SK-N-SH (cell line): ENCODE results near the gene LRFN4. TPM values are rescaled to one million over a fixed set of nuclear protein-coding genes. Genes with fewer than 3 reads are reported as not detected.

Source experiments
- CTCF ChIA-PET: fragments of 300-600, 350-600 bp; formaldehyde crosslinking; extraction: SDS; loops from one replicate; lab custom pipeline; 2021; lab: Yijun Ruan, JAX
- POLR2A ChIA-PET: fragments of 350-600 bp; sonication (Branson Sonifier 250); formaldehyde crosslinking; extraction: SDS; loops from one replicate; lab custom pipeline; 2020; ENCODE audit warnings: antibody characterized with exemption, inconsistent platforms; lab: Yijun Ruan, JAX
- DNase-seq: peaks from one replicate; pipeline ENCODE4 v3.0.0; 2012
- H2AFZ ChIP-seq: fragments of 200-600 bp; sonication (generic); 2 replicates; pipeline ENCODE4 v1.8.1; 2016; ENCODE audit warnings: antibody characterized with exemption, mild to moderate bottlenecking, low read depth
- H3F3A ChIP-seq: fragments of 200-600 bp; sonication (generic); replicated peaks from 2 replicates; pipeline ENCODE3; 2016; ENCODE audit warnings: antibody characterized with exemption, mild to moderate bottlenecking; ENCODE audit not compliant: insufficient read depth
- H3K27ac ChIP-seq, 2 experiments: fragments of 200-500 bp in 1 of 2; fragments of 200-600 bp in 1 of 2; sonication (Bioruptor generic) in 1 of 2; sonication (generic), shearing (Covaris generic) in 1 of 2; 2 replicates each; pipeline versions ENCODE4 v1.5.1 to v1.6.1; 2014 to 2016; ENCODE audit warnings: low read depth in 2 of 2, inconsistent platforms in 1 of 2, low read length in 1 of 2, mild to moderate bottlenecking in 1 of 2, mixed read lengths in 1 of 2
- H3K27me3 ChIP-seq: fragments of 200-600 bp; sonication (generic), shearing (Covaris generic); 2 replicates; pipeline ENCODE4 v1.6.1; 2016; ENCODE audit warnings: mixed run types; ENCODE audit not compliant: insufficient read depth
- H3K36me3 ChIP-seq, 2 experiments: fragments of 200-500 bp in 1 of 2; fragments of 200-600 bp in 1 of 2; sonication (Bioruptor generic) in 1 of 2; sonication (generic) in 1 of 2; replicated peaks in 1 of 2; 2 replicates each; pipeline versions ENCODE3 to v1.5.1; 2014 to 2016; ENCODE audit warnings: low read length in 1 of 2, mild to moderate bottlenecking in 1 of 2; ENCODE audit not compliant: insufficient read depth in 2 of 2, control insufficient read depth in 1 of 2
- H3K4me1 ChIP-seq, 2 experiments: fragments of 200-500 bp in 1 of 2; fragments of 200-600 bp in 1 of 2; sonication (Bioruptor generic) in 1 of 2; sonication (generic), shearing (Covaris generic) in 1 of 2; 2 replicates each; pipeline versions ENCODE4 v1.5.1 to v1.6.1; 2014 to 2016; ENCODE audit warnings: low read depth in 1 of 2, low read length in 1 of 2, mixed run types in 1 of 2; ENCODE audit not compliant: insufficient read depth in 2 of 2, control insufficient read depth in 1 of 2
- H3K4me2 ChIP-seq: fragments of 200-600 bp; sonication (generic), shearing (Covaris generic); 2 replicates; pipeline ENCODE4 v1.6.1; 2017; ENCODE audit warnings: mixed run types
- H3K4me3 ChIP-seq, 2 experiments: fragments of 200-500 bp in 1 of 2; fragments of 200-600 bp in 1 of 2; sonication (Bioruptor generic) in 1 of 2; sonication (generic), shearing (Covaris generic) in 1 of 2; 2 replicates each; pipeline versions ENCODE4 v1.5.1 to v1.8.1; 2014 to 2016; ENCODE audit warnings: low read depth in 2 of 2, inconsistent platforms in 1 of 2, low read length in 1 of 2, mild to moderate bottlenecking in 1 of 2, mixed read lengths in 1 of 2, moderate library complexity in 1 of 2
- H3K79me2 ChIP-seq: fragments of 200-600 bp; sonication (generic); 2 replicates; pipeline ENCODE4 v1.8.1; 2017; ENCODE audit warnings: mild to moderate bottlenecking; ENCODE audit not compliant: insufficient read depth
- H3K9ac ChIP-seq: fragments of 200-600 bp; sonication (generic); 2 replicates; pipeline ENCODE4 v1.6.1; 2017; ENCODE audit warnings: mixed run types
- H3K9me2 ChIP-seq: fragments of 200-600 bp; sonication (generic); 2 replicates; pipeline ENCODE4 v1.6.1; 2017; ENCODE audit warnings: mixed run types
- H3K9me3 ChIP-seq: fragments of 200-600 bp; sonication (generic); 2 replicates; pipeline ENCODE4 v1.6.1; 2017; ENCODE audit warnings: mixed run types, mild to moderate bottlenecking, moderate library complexity
- H4K20me1 ChIP-seq: fragments of 200-600 bp; sonication (generic); 2 replicates; pipeline ENCODE4 v1.6.1; 2017; ENCODE audit warnings: mild to moderate bottlenecking, mixed run types; ENCODE audit not compliant: insufficient read depth
- EZH2phosphoT487 ChIP-seq: fragments of 200-600 bp; sonication (generic); IDR thresholded peaks from 2 replicates; pipeline ENCODE4 v1.6.1; 2017; ENCODE audit warnings: low read depth, mixed run types, mild to moderate bottlenecking, antibody characterized with exemption, moderate library complexity, borderline replicate concordance
- FOXJ3 ChIP-seq: sonication (generic); formaldehyde crosslinking; IDR thresholded peaks from 2 replicates; pipeline ENCODE4 v1.5.1; 2020; ENCODE audit warnings: mild to moderate bottlenecking, missing genetic modification reagents
- GABPA ChIP-seq: IDR thresholded peaks from 2 replicates; pipeline ENCODE4 v1.4.0; 2012; ENCODE audit warnings: low read depth, mild to moderate bottlenecking
- GATA2 ChIP-seq: sonication (generic); formaldehyde crosslinking; IDR thresholded peaks from 2 replicates; pipeline ENCODE4 v1.5.0; 2020; ENCODE audit warnings: mild to moderate bottlenecking, missing genetic modification reagents
- IRF3 ChIP-seq: fragments of 150-350 bp; IDR thresholded peaks from 2 replicates; pipeline ENCODE4 v1.6.1; 2016; ENCODE audit warnings: mild to moderate bottlenecking, low read depth, low read length
- MAX ChIP-seq: IDR thresholded peaks from 2 replicates; pipeline ENCODE4 v1.4.0; 2012; ENCODE audit warnings: low read depth
- MXI1 ChIP-seq: IDR thresholded peaks from 2 replicates; pipeline ENCODE4 v1.6.1; 2012; ENCODE audit warnings: mild to moderate bottlenecking, low read depth, low read length, improper control_type of control experiment
- NFIC ChIP-seq: IDR thresholded peaks from 2 replicates; pipeline ENCODE4 v1.4.0; 2012; ENCODE audit warnings: borderline replicate concordance
- RAD21 ChIP-seq: IDR thresholded peaks from 2 replicates; pipeline ENCODE4 v1.6.1; 2012; ENCODE audit warnings: mild to moderate bottlenecking, low read length
- RCOR1 ChIP-seq: fragments of 150-350 bp; IDR thresholded peaks from 2 replicates; pipeline ENCODE4 v1.6.1; 2017; ENCODE audit warnings: antibody characterized with exemption, low read length
- SIN3A ChIP-seq: IDR thresholded peaks from 2 replicates; pipeline ENCODE4 v1.6.1; 2012; ENCODE audit warnings: low read depth, mild to moderate bottlenecking, low read length, moderate library complexity, borderline replicate concordance
- TAF1 ChIP-seq: IDR thresholded peaks from 2 replicates; pipeline ENCODE4 v1.6.1; 2012; ENCODE audit warnings: low read depth, mild to moderate bottlenecking, low read length, moderate library complexity, borderline replicate concordance
- TCF12 ChIP-seq: IDR thresholded peaks from 2 replicates; pipeline ENCODE4 v1.4.0; 2012
- TEAD4 ChIP-seq: IDR thresholded peaks from 2 replicates; pipeline ENCODE4 v1.4.0; 2012; ENCODE audit warnings: mild to moderate bottlenecking, borderline replicate concordance; ENCODE audit not compliant: insufficient read depth
- WGBS: methylation state at CpG from one replicate; pipeline ENCODE4 v1.1.6; 2017; ENCODE audit warnings: low lambda C conversion rate; 5-methylcytosine and 5-hydroxymethylcytosine counted together
- polyA plus RNA-seq, 3 experiments: library from polyadenylated mRNA; depleted of rRNA; stranded (reverse); fragments of >200 nt; gene quantifications; 2 replicates each; pipeline ENCODE4 v1.2.3, GENCODE V29; 2012
- TF ChIP-seq, protein P1 (sequence below): IDR thresholded peaks from 2 replicates; pipeline ENCODE4; 2012
- TF ChIP-seq, protein P2 (sequence below): IDR thresholded peaks from 2 replicates; pipeline ENCODE4 v1.4.0; 2012; ENCODE audit warnings: low read depth, borderline replicate concordance

Gene LRFN4
- polyA plus RNA-seq, 1 of the 3 experiments (the other 2 are of a cell fraction), result 15.9 TPM

GRCh38 chr11:66879583-66879982 lies 22.7 kb downstream of the LRFN4 start (continued):
- no peak for TF ChIP-seq IRF3
- TF ChIP-seq, protein P1, sequence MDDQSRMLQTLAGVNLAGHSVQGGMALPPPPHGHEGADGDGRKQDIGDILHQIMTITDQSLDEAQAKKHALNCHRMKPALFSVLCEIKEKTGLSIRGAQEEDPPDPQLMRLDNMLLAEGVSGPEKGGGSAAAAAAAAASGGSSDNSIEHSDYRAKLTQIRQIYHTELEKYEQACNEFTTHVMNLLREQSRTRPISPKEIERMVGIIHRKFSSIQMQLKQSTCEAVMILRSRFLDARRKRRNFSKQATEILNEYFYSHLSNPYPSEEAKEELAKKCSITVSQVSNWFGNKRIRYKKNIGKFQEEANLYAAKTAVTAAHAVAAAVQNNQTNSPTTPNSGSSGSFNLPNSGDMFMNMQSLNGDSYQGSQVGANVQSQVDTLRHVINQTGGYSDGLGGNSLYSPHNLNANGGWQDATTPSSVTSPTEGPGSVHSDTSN, result no peak
- no peak for TF ChIP-seq GATA2
- no peak for TF ChIP-seq SIN3A
- no peak for TF ChIP-seq NFIC
- no peak for TF ChIP-seq TAF1
- no peak for TF ChIP-seq MAX
- TF ChIP-seq, protein P2, sequence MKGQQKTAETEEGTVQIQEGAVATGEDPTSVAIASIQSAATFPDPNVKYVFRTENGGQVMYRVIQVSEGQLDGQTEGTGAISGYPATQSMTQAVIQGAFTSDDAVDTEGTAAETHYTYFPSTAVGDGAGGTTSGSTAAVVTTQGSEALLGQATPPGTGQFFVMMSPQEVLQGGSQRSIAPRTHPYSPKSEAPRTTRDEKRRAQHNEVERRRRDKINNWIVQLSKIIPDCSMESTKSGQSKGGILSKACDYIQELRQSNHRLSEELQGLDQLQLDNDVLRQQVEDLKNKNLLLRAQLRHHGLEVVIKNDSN, result no peak
- TF ChIP-seq RCOR1, result no peak
- TF ChIP-seq EZH2phosphoT487, result no peak
- no peak for TF ChIP-seq GABPA

DNA sequence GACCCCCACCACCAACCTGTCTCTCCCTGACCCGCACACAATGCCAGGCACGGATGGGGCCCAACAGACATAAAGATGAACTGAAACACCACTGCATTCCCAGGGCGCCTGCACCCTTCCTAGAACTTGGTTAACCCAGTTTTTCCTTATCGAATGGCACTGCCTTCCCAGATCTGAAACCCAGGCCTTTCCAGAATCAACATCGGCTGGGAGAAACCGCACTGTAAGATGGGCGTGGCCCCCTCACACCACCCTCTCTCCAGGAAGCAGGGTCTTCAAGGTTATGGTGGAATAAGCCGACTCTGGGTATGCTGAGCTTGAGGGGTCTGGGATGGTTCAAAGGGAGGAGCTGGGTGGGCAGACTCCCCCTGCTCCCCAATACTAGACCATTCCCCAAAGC lies 23.1 kb downstream of the LRFN4 start:
- POLR2A ChIA-PET, result no interaction called here
- H3K4me1 ChIP-seq, result peaks cover 4 to 47% of the 10 kb centered on the region in 2 experiments; a peak in 2 of 4 replicates
- TF ChIP-seq GATA2 (no peak), MXI1 (no peak), TEAD4 (no peak), RAD21 (no peak), TCF12 (no peak), FOXJ3 (CRISPR knock-in tag) (no peak), GABPA (no peak)
- TF ChIP-seq, protein P1, result no peak
- WGBS, result 100% methylated on average over 6 of the region's 8 CpGs
- H3K36me3 ChIP-seq, result no peaks in the 10 kb centered on the region
- no peak overlapping the region for H3K4me3 ChIP-seq
- CTCF ChIA-PET, result interaction anchor here (0.7 to 4.6 kb wide), 6 partner anchors 9 to 186 kb away, joined by 3 to 44 read pairs (median 4); partner anchors contain the start of gene C11orf86
- H3K79me2 ChIP-seq, result no peaks in the 10 kb centered on the region
- H4K20me1 ChIP-seq, result no peaks in the 10 kb centered on the region
- no peak overlapping the region for H3K4me2 ChIP-seq
- no peak overlapping the region for H3K27ac ChIP-seq
- no peak for DNase-seq
- H3K9me3 ChIP-seq, result no peaks in the 10 kb centered on the region
- no peak overlapping the region for H3K9ac ChIP-seq
- H3K9me2 ChIP-seq, result no peaks in the 10 kb centered on the region
- H2AFZ ChIP-seq, result no peak overlapping the region
- no peaks in the 10 kb centered on the region for H3F3A ChIP-seq
- H3K27me3 ChIP-seq, result no peaks in the 10 kb centered on the region
